M059J (cell line): ENCODE data around the gene TUBB1. TPM values are rescaled to one million over a fixed set of nuclear protein-coding genes. Genes with fewer than 3 reads are reported as not detected.
A peak's percentile ranks its signal among the peaks of the same experiment; 100 is the strongest.
"Not testable (repeated sequence)": the region's sequence is repeated elsewhere in the genome, so short reads cannot be mapped to it uniquely, and the experiment has no call there.

Source experiments
- DNase-seq: peaks from one replicate; pipeline ENCODE4 v3.0.0-alpha.2; 2012; ENCODE audit warnings: low read depth
- total RNA-seq: library from RNA; depleted of rRNA; stranded (reverse); fragments of >200 nt; shearing (Covaris generic); gene quantifications from 2 replicates; pipeline ENCODE4 v1.2.3, GENCODE V29; 2014

The TUBB1 gene
- total RNA-seq, 1 experiment from 2014 or later = 0.17 TPM

DNA sequence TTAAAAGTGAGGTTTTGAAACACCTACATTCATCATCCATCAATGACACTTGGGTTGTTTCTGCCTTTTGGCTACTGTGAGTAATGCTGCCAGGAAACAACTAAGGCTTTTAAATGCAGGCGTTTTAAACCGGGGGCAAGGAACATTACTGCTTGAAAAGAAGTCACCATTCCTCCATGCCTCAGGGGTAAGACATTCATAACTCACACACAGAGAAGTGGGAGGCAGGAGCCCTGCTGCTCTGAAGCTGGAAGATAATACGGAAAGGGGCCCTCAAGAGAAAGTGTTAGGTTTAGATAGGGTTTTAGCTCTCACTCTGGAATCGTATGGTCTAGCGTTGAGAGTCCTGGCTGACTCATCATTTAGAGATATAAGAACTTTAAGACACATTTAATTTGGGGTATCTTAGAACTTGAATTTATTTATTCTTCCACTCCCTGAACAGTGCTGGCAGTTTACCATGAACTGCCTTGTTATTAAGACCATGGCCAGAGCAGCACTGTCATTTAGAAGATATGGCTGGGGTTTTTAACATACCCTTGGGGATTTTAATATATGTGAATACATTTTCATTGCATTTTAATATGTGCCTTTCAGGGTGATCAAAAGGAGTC is 1.8 kb downstream of the TUBB1 start:
- DNase-seq = peak; percentile 95

DNA sequence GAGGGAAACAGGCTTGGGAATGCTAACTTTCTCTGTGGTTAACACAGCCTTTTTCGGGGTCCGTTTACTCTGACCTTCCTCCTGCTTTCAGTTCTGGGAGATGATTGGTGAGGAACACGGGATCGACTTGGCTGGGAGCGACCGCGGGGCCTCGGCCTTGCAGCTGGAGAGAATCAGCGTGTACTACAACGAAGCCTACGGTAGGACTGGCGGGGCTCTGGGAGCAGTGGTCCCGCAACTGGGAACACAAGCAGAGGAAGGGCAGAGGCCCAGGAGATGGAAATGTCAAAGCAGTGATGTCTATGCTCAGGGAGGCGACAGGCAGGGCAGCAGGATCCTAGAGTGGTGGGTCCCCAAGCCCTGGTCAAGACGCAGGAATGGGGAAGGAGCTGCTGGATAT is 3.5 kb downstream of the TUBB1 start:
- DNase-seq = no peak

GRCh38 chr20:59023616-59024015 is 4.4 kb downstream of the TUBB1 start:
- DNase-seq = no peak

DNA sequence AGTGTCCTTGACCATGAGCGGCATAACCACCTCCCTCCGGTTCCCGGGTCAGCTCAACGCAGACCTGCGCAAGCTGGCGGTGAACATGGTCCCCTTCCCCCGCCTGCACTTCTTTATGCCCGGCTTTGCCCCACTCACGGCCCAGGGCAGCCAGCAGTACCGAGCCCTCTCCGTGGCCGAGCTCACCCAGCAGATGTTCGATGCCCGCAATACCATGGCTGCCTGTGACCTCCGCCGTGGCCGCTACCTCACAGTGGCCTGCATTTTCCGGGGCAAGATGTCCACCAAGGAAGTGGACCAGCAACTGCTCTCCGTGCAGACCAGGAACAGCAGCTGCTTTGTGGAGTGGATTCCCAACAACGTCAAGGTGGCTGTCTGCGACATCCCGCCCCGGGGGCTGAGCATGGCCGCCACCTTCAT is 4.9 kb downstream of the TUBB1 start:
- no peak for DNase-seq

- no peak for DNase-seq
These were observed 5.9 kb downstream of the TUBB1 start for GRCh38 chr20:59025086-59025485.

DNA sequence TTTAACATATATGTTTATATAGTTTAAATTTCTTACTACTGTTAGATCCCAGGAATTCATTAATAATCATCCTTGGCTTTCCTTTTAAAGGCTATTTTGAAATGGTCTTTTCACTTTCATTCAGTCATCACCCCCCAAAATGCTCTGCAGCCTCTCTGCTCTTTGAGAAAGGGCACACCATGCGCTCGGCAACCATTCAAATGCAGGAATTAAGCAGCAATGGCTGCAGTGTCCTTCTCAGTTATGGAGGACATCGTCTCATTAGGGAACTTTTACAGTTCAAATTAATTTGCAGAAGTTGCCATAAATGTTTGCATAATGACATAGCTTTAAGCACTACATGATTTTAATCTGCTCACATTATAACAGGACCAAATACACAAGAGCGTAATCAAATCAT is 6.3 kb downstream of the TUBB1 start:
- no peak for DNase-seq

GRCh38 chr20:59026904-59027740 is 7.9 kb downstream of the TUBB1 start:
- DNase-seq = no peak

DNA sequence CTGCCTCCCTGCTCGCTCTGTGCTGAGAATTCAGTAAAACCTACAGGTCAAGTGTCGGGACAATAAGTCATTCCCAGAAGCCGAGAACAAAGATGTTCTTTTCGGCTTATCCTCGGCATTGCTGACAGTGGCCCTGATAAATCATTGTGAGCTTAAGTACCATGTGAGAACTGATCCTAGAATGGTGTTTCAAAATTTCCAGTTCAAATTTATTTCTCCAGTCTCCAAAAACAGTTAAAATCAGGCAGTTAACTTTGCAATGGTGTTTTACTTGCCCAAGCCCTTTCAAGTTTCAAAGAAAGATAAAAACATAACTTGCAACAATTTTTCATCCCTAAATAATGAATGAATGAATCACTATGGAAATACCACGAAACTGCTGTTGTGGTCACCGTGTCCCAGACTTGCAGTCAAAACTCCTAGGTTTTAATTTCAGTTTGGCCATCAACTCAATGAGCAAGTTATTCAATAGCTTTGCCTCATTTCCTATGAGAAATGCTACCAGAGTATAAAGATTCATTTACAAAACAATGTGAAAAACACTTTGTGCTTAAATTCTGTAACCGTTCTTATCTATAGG is 8.6 kb downstream of the TUBB1 start:
- peak; percentile 74 for DNase-seq

DNA sequence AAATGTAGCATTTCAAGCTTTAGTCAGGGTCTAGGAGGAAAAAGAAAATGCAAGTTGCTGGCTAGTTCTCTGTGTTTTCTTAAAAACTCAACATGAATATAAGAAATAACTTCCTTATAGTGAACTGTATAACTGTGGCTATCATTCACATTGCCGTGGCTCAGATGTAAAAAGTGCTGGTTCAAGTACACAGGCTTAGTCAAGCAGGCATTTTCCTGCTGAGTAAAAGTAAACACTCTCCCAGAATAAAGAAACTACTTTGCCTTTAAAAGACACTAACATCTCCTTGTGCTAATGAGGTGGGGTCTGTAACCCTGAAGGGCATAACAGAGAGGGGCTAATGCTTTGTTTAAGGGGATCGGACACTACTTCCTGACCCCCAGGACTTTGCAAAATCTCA is 9.6 kb downstream of the TUBB1 start:
- DNase-seq = no peak

GRCh38 chr20:59030911-59031563 is 11.8 kb downstream of the TUBB1 start:
- no peak for DNase-seq

DNA sequence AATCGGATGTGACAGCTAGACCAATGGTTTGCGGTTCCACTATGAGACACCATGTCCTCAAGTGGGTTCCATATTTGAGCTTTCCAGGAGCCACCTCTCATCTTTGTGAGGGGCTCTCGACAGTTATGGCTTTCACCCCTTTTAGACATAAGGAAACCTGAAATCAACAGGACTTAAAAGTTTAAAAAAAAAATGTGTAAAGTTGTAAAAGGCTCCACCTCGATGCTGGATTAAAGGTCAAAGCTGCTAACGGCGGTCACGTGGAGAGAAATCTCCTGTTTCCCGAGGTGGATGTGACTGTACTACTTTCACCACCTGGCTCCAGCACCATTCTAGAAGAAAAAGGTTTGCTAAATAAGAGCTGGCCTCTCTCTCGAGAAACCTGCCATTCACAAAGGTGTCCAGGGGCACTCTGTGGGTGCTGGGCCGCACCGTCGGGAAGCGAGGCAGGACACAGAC is 12.4 kb downstream of the TUBB1 start:
- no peak for DNase-seq

DNA sequence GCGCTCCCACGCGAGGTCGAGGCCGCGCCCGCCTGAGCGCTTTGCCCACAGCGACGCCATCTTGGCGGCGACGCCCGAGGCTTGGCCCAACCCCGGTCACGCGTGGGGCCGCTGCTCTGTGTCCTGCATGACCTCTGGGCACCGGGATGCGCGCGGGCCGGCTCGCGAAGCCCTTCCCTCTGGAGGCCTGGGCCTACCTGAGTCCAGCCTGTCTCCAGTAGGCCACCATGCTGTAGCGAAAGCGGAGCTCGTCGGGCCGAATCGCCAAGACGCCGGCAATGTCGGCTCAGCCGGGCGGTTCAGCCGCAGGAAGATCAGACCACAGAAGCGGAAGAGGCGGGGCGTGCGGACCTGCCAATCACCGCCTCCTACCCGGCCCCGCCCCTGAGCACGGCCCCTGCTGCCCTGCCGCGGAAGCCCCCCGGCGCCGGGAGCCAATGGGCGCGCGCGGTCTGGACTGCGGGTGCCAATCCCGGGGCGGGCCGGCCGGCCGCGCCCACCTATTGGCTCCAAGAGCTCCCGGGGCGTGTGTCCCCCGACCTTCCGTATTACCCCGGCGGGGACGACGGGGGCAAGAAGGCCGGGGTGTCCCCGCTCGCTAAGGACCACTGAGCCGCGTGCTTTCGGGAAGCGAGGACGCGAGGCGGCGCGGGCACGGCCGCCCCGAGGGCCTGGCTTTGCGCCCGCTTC is 12.9 kb downstream of the TUBB1 start, which contains the start of gene ATP5F1E:
Gene ATP5F1E, minus strand, starts transcription at position 313 of the 690 bp plus-strand sequence. Its CDS starts 84 bp downstream, at position 229.
- peak; percentile 97 for DNase-seq

- peak; percentile 74 for DNase-seq
These were observed 13.5 kb downstream of the TUBB1 start for GRCh38 chr20:59032713-59033059.

DNA sequence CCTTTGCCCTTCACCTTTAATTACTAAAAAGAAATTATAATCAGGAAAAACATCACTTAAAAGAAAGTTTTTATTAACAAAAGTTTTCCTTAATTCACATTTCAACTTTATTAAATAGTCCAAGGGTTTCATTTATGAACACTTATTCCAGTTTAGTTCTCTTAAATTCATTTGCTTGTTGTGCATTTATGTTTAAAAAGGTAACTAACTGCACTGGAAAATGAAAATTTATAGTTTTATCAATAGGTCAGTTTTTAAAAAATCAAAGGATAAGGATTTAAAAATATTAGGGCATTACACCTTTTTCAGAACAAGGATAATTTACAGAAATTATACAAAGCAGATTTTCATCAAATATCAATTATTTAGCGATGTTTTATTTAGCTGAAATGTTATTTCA is 13.9 kb downstream of the TUBB1 start:
- DNase-seq = no peak

- DNase-seq = no peak
These were observed 14.5 kb downstream of the TUBB1 start for GRCh38 chr20:59033616-59034165.

GRCh38 chr20:59035381-59035780 is 16.2 kb downstream of the TUBB1 start:
- DNase-seq = no peak

DNA sequence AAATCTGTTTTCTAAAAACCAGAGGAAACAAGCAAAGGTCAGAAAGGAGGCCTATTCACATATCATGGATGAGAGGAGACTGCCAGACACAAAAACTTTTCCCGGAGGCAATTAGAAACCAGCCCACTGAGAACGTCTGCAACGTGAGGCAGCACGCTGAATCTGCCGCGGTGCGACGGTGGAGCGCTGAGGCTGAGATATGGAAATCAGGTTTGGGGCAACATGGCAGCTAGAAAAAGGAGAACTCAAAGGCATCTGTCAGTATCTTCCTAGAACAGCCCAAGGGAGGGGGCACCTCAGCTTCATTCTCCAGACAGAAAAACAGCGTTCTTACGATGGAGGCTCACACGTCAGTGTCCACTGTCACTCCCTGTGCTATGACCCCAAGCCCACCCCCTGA is 18.2 kb downstream of the TUBB1 start:
- no peak for DNase-seq

DNA sequence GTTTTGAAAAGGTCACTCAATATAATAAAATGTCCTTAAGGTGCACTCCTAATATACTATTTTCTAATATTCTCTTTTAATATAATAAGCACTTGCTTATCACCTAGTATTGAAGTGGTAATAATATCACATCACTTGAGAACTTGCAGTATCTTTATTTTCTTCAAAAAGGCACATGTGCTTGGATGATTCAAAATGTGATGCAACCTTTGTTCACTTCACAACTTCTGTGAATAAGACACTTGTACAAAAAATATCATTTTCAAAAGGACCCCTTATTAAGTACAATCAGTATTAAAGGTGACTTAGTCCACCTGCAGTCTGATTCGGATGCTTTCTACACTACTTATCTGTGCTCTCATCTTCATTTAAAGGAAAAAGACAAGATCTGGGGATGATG is 20.0 kb downstream of the TUBB1 start:
- DNase-seq = no peak

GRCh38 chr20:59040667-59041066 is 21.4 kb downstream of the TUBB1 start:
- no peak for DNase-seq

- not testable (repeated sequence) for DNase-seq
These were observed 22.3 kb downstream of the TUBB1 start for GRCh38 chr20:59041487-59041886.

DNA sequence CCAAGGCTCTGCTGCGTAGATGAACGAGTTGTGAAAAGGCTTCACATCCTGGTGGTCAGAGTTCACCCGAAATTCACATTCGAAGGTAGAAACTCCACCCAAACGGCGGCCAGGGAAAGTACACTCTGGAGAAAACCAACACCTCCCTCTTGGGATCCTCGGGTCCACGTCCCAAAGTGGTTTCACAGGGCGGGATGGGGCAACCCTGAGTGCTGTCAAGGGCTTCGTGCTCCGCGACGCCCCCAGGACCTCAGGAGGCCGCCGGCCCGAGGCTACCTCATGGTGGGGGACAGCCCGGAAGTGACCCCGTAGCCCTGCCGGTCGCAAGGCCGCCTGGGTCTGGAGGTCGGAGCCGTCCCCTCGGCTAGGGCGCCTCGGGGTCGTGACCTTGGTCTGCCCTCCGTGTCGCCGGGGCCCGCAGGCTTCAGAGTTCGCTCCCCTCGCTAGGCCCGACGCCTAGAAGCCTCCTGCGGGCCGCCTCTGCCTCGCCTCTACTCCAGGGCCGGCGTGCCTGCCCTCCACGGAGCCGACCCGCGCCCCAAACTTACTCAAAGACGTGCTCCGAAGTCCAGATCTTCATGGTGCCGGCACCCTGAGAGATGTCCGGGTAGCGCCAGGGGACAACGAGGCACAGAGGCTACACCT is 23.0 kb downstream of the TUBB1 start, which contains the start of gene PRELID3B:
Gene PRELID3B, minus strand, starts transcription at position 636 of the 645 bp plus-strand sequence. Its CDS starts 56 bp downstream, at position 580.
- peak; percentile 24 for DNase-seq
